Tibial artery (tissue), 4 donors: ENCODE results near the gene NEUROG1.

Experiments
- DNase-seq, 2 donors: peaks; one replicate each; pipeline ENCODE4 v3.0.0-alpha.2; 2019
- H3K27ac ChIP-seq, 2 donors: fragments of 200-600 bp; sonication (generic) in 1 of 2; 1 replicate in 1 of 2; 2 replicates in 1 of 2; pipeline ENCODE4 v1.5.1; 2018 to 2019; ENCODE audit warnings: mild to moderate bottlenecking in 1 of 2
- H3K27me3 ChIP-seq, 2 donors: fragments of 200-600 bp; sonication (generic) in 1 of 2; one replicate each; pipeline versions ENCODE4 v1.5.1 to v1.6.0; 2016 to 2019
- H3K36me3 ChIP-seq, 3 donors: fragments of 200-600 bp; sonication (generic) in 2 of 3; one replicate each; pipeline ENCODE4 v1.5.1; 2016 to 2019; ENCODE audit warnings: mild to moderate bottlenecking in 2 of 3
- H3K4me1 ChIP-seq, 4 donors: fragments of 200-600 bp; sonication (generic) in 2 of 4; 1 replicate in 3 of 4; 2 replicates in 1 of 4; pipeline ENCODE4 v1.5.1; 2016 to 2019
- H3K4me3 ChIP-seq, 2 donors: fragments of 200-600 bp; sonication (generic) in 1 of 2; 1 replicate in 1 of 2; 2 replicates in 1 of 2; pipeline ENCODE4 v1.5.1; 2018 to 2019; ENCODE audit warnings: mild to moderate bottlenecking in 2 of 2
- H3K9me3 ChIP-seq, 3 donors: fragments of 200-600 bp; sonication (generic) in 1 of 3; one replicate each; pipeline ENCODE4 v1.5.1; 2016 to 2019
- CTCF ChIP-seq, 2 experiments: fragments of 200-600 bp in 1 of 2; fragments of 450-650 bp in 1 of 2; IDR thresholded peaks; one replicate each; pipeline ENCODE4 v1.5.1; 2017 to 2019; ENCODE audit warnings: antibody characterized with exemption in 2 of 2, mild to moderate bottlenecking in 1 of 2, moderate library complexity in 1 of 2
- intact Hi-C: fragments of 100-400 bp; cut with DNase I; formaldehyde crosslinking; loops from one replicate; pipeline ENCODE4 v1.15.0; 2023; ENCODE audit warnings: low total_unique reads

Gene NEUROG1

GRCh38 chr5:135488727-135489465, 46.9 kb downstream of the NEUROG1 start:
- intact Hi-C loops: no loop called here
- Histone ChIP-seq H3K27me3 (peaks cover 0 to 52% of the 10 kb centered on the region in 2 donors), H3K9me3 (no peaks in the 10 kb centered on the region), H3K36me3 (no peaks in the 10 kb centered on the region), H3K4me1 (peaks cover 0 to 34% (median 21%) of the 10 kb centered on the region in 4 donors), H3K4me3 (peak overlapping the region; percentile 38 to 60), H3K27ac (peak overlapping the region in 1 of 2 donors; percentile 4)
- TF ChIP-seq CTCF (IDR thresholded peaks at IDR 0.05): no peak
- peak in 1 of 2 donors; percentile 66 for DNase-seq

GRCh38 chr5:135487839-135488514, 47.8 kb downstream of the NEUROG1 start:
- intact Hi-C loops: no loop called here
- peaks cover 0 to 52% of the 10 kb centered on the region in 2 donors for H3K27me3 ChIP-seq
- H3K4me1 ChIP-seq: peaks cover 0 to 27% (median 19%) of the 10 kb centered on the region in 4 donors
- peak in 1 of 2 donors; percentile 19 for DNase-seq
- no peak for TF ChIP-seq CTCF (IDR thresholded peaks at IDR 0.05)
- no peaks in the 10 kb centered on the region for H3K36me3 ChIP-seq
- no peak overlapping the region for H3K27ac ChIP-seq
- no peaks in the 10 kb centered on the region for H3K9me3 ChIP-seq
- no peak overlapping the region for H3K4me3 ChIP-seq

DNA sequence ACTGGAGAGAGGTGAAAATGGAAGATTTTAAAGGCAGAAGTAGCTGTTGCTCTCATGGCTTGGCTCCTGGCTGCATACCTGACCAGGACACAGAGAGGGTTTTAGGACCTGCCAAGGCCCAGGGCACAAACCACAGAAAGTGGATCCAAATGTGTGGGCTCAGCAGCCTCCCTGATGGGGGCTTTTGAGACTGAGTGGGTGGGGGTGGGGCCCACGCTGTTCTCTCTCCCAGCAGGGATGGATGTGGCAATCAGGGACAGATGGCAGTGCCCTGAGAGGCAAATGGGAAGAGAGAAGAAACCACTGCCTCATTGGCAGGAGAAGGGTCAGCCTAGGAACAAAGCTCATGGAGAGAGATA, 48.7 kb downstream of the NEUROG1 start:
- no peak for TF ChIP-seq CTCF (IDR thresholded peaks at IDR 0.05)
- no peak overlapping the region for H3K27ac ChIP-seq
- H3K4me3 ChIP-seq: no peak overlapping the region
- H3K27me3 ChIP-seq: peaks cover 0 to 52% of the 10 kb centered on the region in 2 donors
- DNase-seq: peak in 1 of 2 donors; percentile 41
- no peaks in the 10 kb centered on the region for H3K9me3 ChIP-seq
- intact Hi-C loops: no loop called here
- peaks cover 0 to 27% (median 19%) of the 10 kb centered on the region in 4 donors for H3K4me1 ChIP-seq
- H3K36me3 ChIP-seq: no peaks in the 10 kb centered on the region

DNA sequence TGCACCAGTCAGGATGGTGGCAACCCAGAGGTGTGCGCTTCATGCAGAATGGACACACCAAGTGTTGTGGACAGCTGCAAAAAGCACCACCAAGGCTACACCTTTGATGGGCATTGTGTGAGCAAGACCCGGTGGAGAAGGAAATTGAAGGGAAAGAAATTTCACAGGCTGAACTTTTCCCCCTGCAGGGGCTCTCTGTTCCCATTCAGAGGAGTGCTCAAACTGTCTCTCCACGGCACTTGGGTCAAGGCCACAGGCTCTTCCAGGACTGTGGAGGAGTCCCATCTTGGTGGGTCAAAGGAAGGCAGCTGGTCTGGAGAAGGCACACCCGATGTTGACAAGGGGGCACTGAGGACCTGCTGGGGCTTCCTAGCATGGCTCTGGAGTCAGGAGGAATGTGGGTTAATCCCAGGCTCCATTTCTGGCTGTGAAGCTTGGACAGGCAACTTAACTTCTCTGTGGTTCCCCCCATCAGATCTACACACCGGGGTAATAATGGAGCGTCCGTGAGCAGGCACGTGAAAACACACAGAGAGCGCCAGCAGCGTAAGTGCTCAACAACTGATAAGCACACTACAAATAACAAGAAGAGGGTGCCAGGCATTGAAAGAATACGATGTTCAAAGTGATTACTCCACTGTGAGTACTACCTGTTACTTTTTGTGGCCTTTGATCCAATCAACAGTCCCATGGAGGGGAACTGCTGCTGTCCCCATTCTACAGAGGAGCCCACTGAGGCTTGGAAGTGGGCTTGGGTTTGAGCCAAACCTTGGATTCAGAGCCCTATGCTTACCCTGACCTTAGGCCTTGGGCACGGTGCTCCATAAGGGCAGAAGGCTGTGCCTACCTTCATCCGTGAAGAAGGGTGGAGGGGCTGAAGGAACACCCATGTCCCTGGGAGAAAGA, 49.4 kb downstream of the NEUROG1 start:
- peaks cover 0 to 50% of the 10 kb centered on the region in 2 donors for H3K27me3 ChIP-seq

More for the DNA sequence above, 49.4 kb downstream of the NEUROG1 start:
- Histone ChIP-seq H3K4me3 (no peak overlapping the region), H3K9me3 (no peaks in the 10 kb centered on the region), H3K27ac (no peak overlapping the region), H3K36me3 (no peaks in the 10 kb centered on the region), H3K4me1 (peaks cover 0 to 27% (median 19%) of the 10 kb centered on the region in 4 donors)
- TF ChIP-seq CTCF (IDR thresholded peaks at IDR 0.05): no peak
- intact Hi-C loops: no loop called here
- peak in 1 of 2 donors; percentile 40 for DNase-seq
